T-cell (primary cell): ENCODE measurements around the gene P4HB. TPM values are rescaled to one million over a fixed set of nuclear protein-coding genes. Genes with fewer than 3 reads are reported as not detected.
A peak's percentile ranks its signal among the peaks of the same experiment; 100 is the strongest.

ENCODE experiments used
- ATAC-seq, 4 experiments: fragments of 200-7000 bp in 3 of 4; fragments of 150-1000 bp in 1 of 4; cut with Tn5 transposase; replicated peaks in 1 of 4; 1 replicate in 3 of 4; 2 replicates in 1 of 4; pipeline ENCODE4 v1.10.0; 2021; ENCODE audit warnings: moderate library complexity in 3 of 4, mild to moderate bottlenecking in 2 of 4, moderate number of reproducible peaks in 1 of 4
- CTCF ChIA-PET, 2 donors: fragments of 300-600 bp; sonication (Branson Sonifier 250); formaldehyde crosslinking; loops; one replicate each; lab custom pipeline; 2022; ENCODE audit warnings: antibody characterized with exemption in 2 of 2; lab: Charles Lee
- POLR2A ChIA-PET, 2 donors: fragments of 300-600 bp; sonication (Branson Sonifier 250); formaldehyde crosslinking; loops; one replicate each; lab custom pipeline; 2022; ENCODE audit warnings: antibody characterized with exemption in 2 of 2; lab: Charles Lee
- DNase-seq, 35 experiments: peaks; one replicate each; pipeline versions ENCODE4 v3.0.0 to v3.0.0-alpha.2; 2013 to 2023
- H3K27ac ChIP-seq: one replicate; pipeline ENCODE4 v1.5.1; 2013; ENCODE audit warnings: low read length
- H3K27me3 ChIP-seq, 2 experiments: replicated peaks in 1 of 2; 1 replicate in 1 of 2; 2 replicates in 1 of 2; pipeline versions ENCODE4 v1.6.1 to v1.7.0; 2013; ENCODE audit warnings: low read length in 1 of 2, mixed read lengths in 1 of 2; ENCODE audit not compliant: control insufficient read depth in 2 of 2, insufficient read depth in 2 of 2; ENCODE audit errors: extremely low read depth in 1 of 2
- H3K36me3 ChIP-seq, 2 donors: 1 replicate in 1 of 2; 2 replicates in 1 of 2; pipeline versions ENCODE4 v1.6.1 to v1.7.0; 2013; ENCODE audit warnings: low read length in 1 of 2; ENCODE audit not compliant: control insufficient read depth in 2 of 2, insufficient read depth in 1 of 2; ENCODE audit errors: extremely low read depth in 1 of 2
- H3K4me1 ChIP-seq, 2 experiments: 1 replicate in 1 of 2; 2 replicates in 1 of 2; pipeline versions ENCODE4 v1.6.1 to v1.7.0; 2013; ENCODE audit warnings: low read length in 2 of 2, mixed read lengths in 1 of 2; ENCODE audit not compliant: insufficient read depth in 2 of 2, control insufficient read depth in 1 of 2; ENCODE audit errors: extremely low read depth in 1 of 2
- H3K4me3 ChIP-seq, 2 donors: 1 replicate in 1 of 2; 2 replicates in 1 of 2; pipeline versions ENCODE4 v1.5.1 to v1.7.0; 2013; ENCODE audit warnings: mild to moderate bottlenecking in 2 of 2, low read length in 1 of 2, moderate library complexity in 1 of 2; ENCODE audit not compliant: control insufficient read depth in 1 of 2; ENCODE audit errors: extremely low read depth in 1 of 2
- H3K9me3 ChIP-seq: 2 replicates; pipeline ENCODE4 v1.7.0; 2013
- H3K27ac Mint-ChIP-seq, 2 donors: one replicate each; pipeline ENCODE4 v1.8.0; 2020 to 2021; ENCODE audit warnings: mild to moderate bottlenecking in 2 of 2, mixed read lengths in 2 of 2
- H3K27me3 Mint-ChIP-seq, 2 donors: one replicate each; pipeline ENCODE4 v1.8.0; 2021 to 2022; ENCODE audit warnings: mixed read lengths in 2 of 2
- H3K36me3 Mint-ChIP-seq: one replicate; pipeline ENCODE4 v1.8.0; 2021; ENCODE audit warnings: mixed read lengths
- H3K4me1 Mint-ChIP-seq, 3 donors: one replicate each; pipeline ENCODE4 v1.8.0; 2020 to 2022; ENCODE audit warnings: mixed read lengths in 3 of 3, mild to moderate bottlenecking in 1 of 3
- H3K4me3 Mint-ChIP-seq, 3 donors: one replicate each; pipeline ENCODE4 v1.8.0; 2020 to 2022; ENCODE audit warnings: mild to moderate bottlenecking in 3 of 3, mixed read lengths in 3 of 3, moderate library complexity in 3 of 3
- H3K9me3 Mint-ChIP-seq, 3 donors: one replicate each; pipeline ENCODE4 v1.8.0; 2020 to 2022; ENCODE audit warnings: mixed read lengths in 3 of 3
- WGBS: methylation state at CpG from one replicate; pipeline ENCODE4 v1.1.5; 2013; ENCODE audit warnings: missing lambda C conversion rate; ENCODE audit not compliant: insufficient coverage; 5-methylcytosine and 5-hydroxymethylcytosine counted together
- total RNA-seq, 35 experiments: library from RNA in 6 of 35; stranded (reverse) in 6 of 35; fragments of 120-200 nt in 1 of 35; gene quantifications; one replicate each; pipeline versions ENCODE4 v1.2.1 to v1.2.4 and lab custom pipeline; 2013 to 2026

Gene P4HB
- total RNA-seq, 5 donors from 2014 or later (not counting 1 experiment from before 2014, with no cell fraction given), result 228 to 324 (median 269) TPM

- Histone ChIP-seq H3K4me1 (no peaks in the 10 kb centered on the region), H3K27me3 (no peaks in the 10 kb centered on the region), H3K27ac (no peak overlapping the region), H3K4me3 (no peak overlapping the region), H3K36me3 (peaks cover 0 to 18% of the 10 kb centered on the region in 2 donors), H3K9me3 (no peaks in the 10 kb centered on the region)
- peaks cover 0 to 4% (median under 1%) of the 10 kb centered on the region in 3 donors for H3K4me1 Mint-ChIP-seq
- DNase-seq, result no peak
- no peak overlapping the region for H3K4me3 Mint-ChIP-seq
- WGBS, result 96% methylated on average over 3 of the region's 5 CpGs
- ChIA-PET CTCF (no interaction called here), POLR2A (no interaction called here)
- H3K36me3 Mint-ChIP-seq, result peaks cover 16% of the 10 kb centered on the region
- H3K9me3 Mint-ChIP-seq, result no peaks in the 10 kb centered on the region
- H3K27ac Mint-ChIP-seq, result no peak overlapping the region
- ATAC-seq, result no peak
- H3K27me3 Mint-ChIP-seq, result no peaks in the 10 kb centered on the region
These were observed 18.8 kb upstream of the P4HB start for GRCh38 chr17:81879121-81879520.

DNA sequence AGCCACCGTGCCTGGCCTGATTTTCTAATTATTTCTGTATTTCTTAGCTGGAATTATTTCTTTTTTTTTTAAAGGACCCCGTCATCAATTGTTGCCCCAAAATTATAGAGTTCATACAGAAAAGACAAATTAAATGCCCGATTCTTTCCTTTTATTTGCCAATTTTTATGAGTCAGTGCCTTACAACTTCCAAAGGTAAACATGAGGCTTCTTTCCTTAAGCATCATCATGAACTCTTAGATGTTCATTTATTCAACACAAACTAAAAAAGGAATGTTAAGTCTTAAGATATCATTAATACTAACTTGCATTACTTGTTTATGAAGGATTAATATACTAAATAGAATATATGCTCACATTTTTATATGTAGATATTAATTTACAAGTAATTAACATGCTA is 18.0 kb upstream of the P4HB start:
- peaks cover 16% of the 10 kb centered on the region for H3K36me3 Mint-ChIP-seq
- H3K27me3 Mint-ChIP-seq, result no peaks in the 10 kb centered on the region
- ChIA-PET CTCF (no interaction called here), POLR2A (no interaction called here)
- no peaks in the 10 kb centered on the region for H3K9me3 Mint-ChIP-seq
- H3K4me1 ChIP-seq, result peaks cover 0 to under 1% of the 10 kb centered on the region in 2 experiments
- peaks cover 4 to 9% (median 7%) of the 10 kb centered on the region in 3 donors for H3K4me1 Mint-ChIP-seq
- 100% methylated on average over 2 of the region's 3 CpGs for WGBS
- no peak overlapping the region for H3K4me3 Mint-ChIP-seq
- H3K36me3 ChIP-seq, result peaks cover 0 to 18% of the 10 kb centered on the region in 2 donors
- H3K4me3 ChIP-seq, result no peak overlapping the region
- no peaks in the 10 kb centered on the region for H3K27me3 ChIP-seq
- ATAC-seq (no peak), DNase-seq (no peak)
- no peak overlapping the region for H3K27ac ChIP-seq
- no peaks in the 10 kb centered on the region for H3K9me3 ChIP-seq
- no peak overlapping the region for H3K27ac Mint-ChIP-seq

DNA sequence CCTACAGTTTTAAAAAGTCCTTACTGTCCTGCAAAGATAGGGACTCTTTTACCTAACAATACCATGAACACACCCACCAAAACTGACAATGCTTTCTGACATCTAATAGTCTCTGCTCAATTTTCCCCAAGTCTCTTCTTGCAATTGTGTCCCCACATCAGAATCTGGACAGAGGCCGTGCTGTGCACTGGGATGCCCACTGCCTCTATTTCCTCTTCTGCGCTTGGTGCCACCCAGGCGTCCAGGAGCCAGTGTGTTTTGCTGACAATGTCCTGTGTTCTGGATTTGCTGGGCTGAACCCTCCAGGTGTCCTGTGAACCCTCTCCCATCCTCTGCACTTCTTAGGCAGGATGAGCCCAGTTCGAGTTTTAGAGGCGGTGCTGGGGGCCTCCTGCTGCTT is 17.2 kb upstream of the P4HB start:
- H3K4me1 Mint-ChIP-seq, result peaks cover 9 to 16% (median 14%) of the 10 kb centered on the region in 3 donors
- WGBS, result 90% methylated on average over 2 of the region's 5 CpGs
- H3K27me3 Mint-ChIP-seq, result no peaks in the 10 kb centered on the region
- ATAC-seq (no peak), DNase-seq (no peak)
- H3K4me3 ChIP-seq, result no peak overlapping the region
- no peak overlapping the region for H3K27ac Mint-ChIP-seq
- peaks cover 2 to 8% of the 10 kb centered on the region in 2 experiments for H3K4me1 ChIP-seq
- ChIA-PET POLR2A (no interaction called here), CTCF (no interaction called here)
- peaks cover 0 to 18% of the 10 kb centered on the region in 2 donors for H3K36me3 ChIP-seq
- no peak overlapping the region for H3K4me3 Mint-ChIP-seq
- no peaks in the 10 kb centered on the region for H3K9me3 ChIP-seq
- H3K36me3 Mint-ChIP-seq, result peaks cover 14% of the 10 kb centered on the region
- H3K27ac ChIP-seq, result no peak overlapping the region
- no peaks in the 10 kb centered on the region for H3K9me3 Mint-ChIP-seq
- H3K27me3 ChIP-seq, result no peaks in the 10 kb centered on the region

GRCh38 chr17:81871387-81872230 is 11.3 kb upstream of the P4HB start:
- Histone ChIP-seq H3K9me3 (no peaks in the 10 kb centered on the region), H3K27ac (peak overlapping the region; percentile 98), H3K27me3 (no peaks in the 10 kb centered on the region), H3K4me1 (peaks cover 10 to 59% of the 10 kb centered on the region in 2 experiments), H3K36me3 (peaks cover 7 to 28% of the 10 kb centered on the region in 2 donors), H3K4me3 (peak overlapping the region; percentile 70 to 94)
- Mint-ChIP-seq H3K27ac (peak overlapping the region; percentile 93), H3K27me3 (no peaks in the 10 kb centered on the region), H3K9me3 (no peaks in the 10 kb centered on the region), H3K36me3 (no peaks in the 10 kb centered on the region), H3K4me1 (peaks cover 31 to 47% (median 39%) of the 10 kb centered on the region in 3 donors), H3K4me3 (peak overlapping the region; percentile 81 to 86 (median 83))
- POLR2A ChIA-PET, result no interaction called here
- CTCF ChIA-PET, result interaction anchor here (0.5 to 0.7 kb wide), 4 partner anchors 157 to 628 kb away, joined by 3 to 4 read pairs (median 4); partner anchors contain the start of genes HEXD (in 1 of the 2) and OGFOD3 (in 1 of the 2)
- under 1% methylated on average over 86 of the region's 86 CpGs for WGBS
- peak; percentile 88 to 97 (median 93) for DNase-seq
- ATAC-seq, result peak; percentile 41 to 51 (median 42)

GRCh38 chr17:81870981-81871386 is 10.6 kb upstream of the P4HB start, which contains the start of gene ARHGDIA:
ARHGDIA (minus strand) TSS chr17:81871337; CDS start chr17:81869930, 1,407 bp downstream.
- ATAC-seq (peak; percentile 70 to 79 (median 72)), DNase-seq (no peak)
- peak within 1 kb of the TSS; percentile 93 for H3K27ac Mint-ChIP-seq
- Histone ChIP-seq H3K9me3 (no peaks in the 10 kb centered on the region), H3K4me1 (peaks cover 10 to 66% of the 10 kb centered on the region in 2 experiments), H3K36me3 (peaks cover 7 to 30% of the 10 kb centered on the region in 2 donors), H3K27ac (peak within 1 kb of the TSS; percentile 98), H3K4me3 (peak within 1 kb of the TSS; percentile 81 to 94), H3K27me3 (no peaks in the 10 kb centered on the region)
- no peaks in the 10 kb centered on the region for H3K9me3 Mint-ChIP-seq
- CTCF ChIA-PET, result no interaction called here
- H3K4me1 Mint-ChIP-seq, result peaks cover 32 to 49% (median 39%) of the 10 kb centered on the region in 3 donors
- H3K4me3 Mint-ChIP-seq, result peak within 1 kb of the TSS; percentile 81 to 86 (median 83)
- H3K27me3 Mint-ChIP-seq, result no peaks in the 10 kb centered on the region
- no peaks in the 10 kb centered on the region for H3K36me3 Mint-ChIP-seq
- POLR2A ChIA-PET, result no interaction called here
- WGBS, result under 1% methylated on average over 47 of the region's 64 CpGs

- H3K4me1 Mint-ChIP-seq, result peaks cover 34 to 52% (median 39%) of the 10 kb centered on the region in 3 donors
These were observed 10.0 kb upstream of the P4HB start for GRCh38 chr17:81870131-81870980.

More at GRCh38 chr17:81870131-81870980, 10.0 kb upstream of the P4HB start:
- peaks cover 10 to 66% of the 10 kb centered on the region in 2 experiments for H3K4me1 ChIP-seq
- H3K27ac Mint-ChIP-seq, result peak overlapping the region; percentile 87 to 88
- H3K9me3 Mint-ChIP-seq, result no peaks in the 10 kb centered on the region
- H3K4me3 ChIP-seq, result peak overlapping the region; percentile 62 to 81
- peak overlapping the region; percentile 81 to 84 (median 82) for H3K4me3 Mint-ChIP-seq
- ATAC-seq (peak; percentile 26 to 53 (median 42)), DNase-seq (peak in 11 of 35 experiments; percentile 20 to 62 (median 38))
- WGBS, result under 1% methylated on average over 61 of the region's 65 CpGs
- no peaks in the 10 kb centered on the region for H3K36me3 Mint-ChIP-seq
- ChIA-PET POLR2A (no interaction called here), CTCF (interaction anchor here in 1 of 2 donors (0.7 kb wide), 1 partner anchor 80 kb away, joined by 4 read pairs; no protein-coding TSS in a partner anchor)
- H3K9me3 ChIP-seq, result no peaks in the 10 kb centered on the region
- H3K27me3 ChIP-seq, result no peaks in the 10 kb centered on the region
- H3K27ac ChIP-seq, result peak overlapping the region; percentile 69
- H3K27me3 Mint-ChIP-seq, result no peaks in the 10 kb centered on the region
- peaks cover 7 to 30% of the 10 kb centered on the region in 2 donors for H3K36me3 ChIP-seq
